ENCODE results near the gene ESYT2.

Gene ESYT2

DNA sequence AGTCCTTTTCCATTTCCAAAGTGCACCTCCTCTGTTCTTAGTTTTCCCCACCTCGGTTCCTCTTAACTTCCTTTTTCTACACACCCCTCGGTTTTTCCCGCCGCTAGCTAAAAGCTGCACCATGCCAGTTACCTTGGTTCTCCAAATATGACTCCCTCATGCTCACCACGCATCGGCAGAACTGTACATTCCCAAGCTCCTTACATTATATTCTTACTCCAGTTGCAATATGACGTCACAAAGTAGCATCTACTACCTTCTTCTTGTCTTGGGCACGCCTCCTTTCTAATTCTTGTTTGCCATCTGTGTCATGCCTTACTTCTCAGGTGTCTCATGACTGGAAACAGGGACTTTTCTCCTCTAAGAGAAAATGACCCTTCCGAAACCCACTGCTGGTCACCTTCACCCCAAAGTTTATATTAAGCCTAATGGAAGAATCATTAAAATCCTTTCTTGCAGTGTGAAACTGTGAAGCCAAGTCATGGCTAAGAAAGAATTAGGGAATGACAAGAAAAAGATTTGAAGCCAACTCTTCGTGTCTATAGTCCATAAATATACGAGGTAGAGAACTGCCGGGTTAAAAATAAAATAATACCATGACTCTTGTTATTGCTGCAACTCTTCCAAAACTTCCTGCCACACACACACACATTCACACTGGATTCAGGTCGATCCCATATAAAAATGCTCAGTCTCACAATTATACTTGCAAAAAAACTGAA, 1.7 kb downstream of the ESYT2 start:
- DNase-seq (ENCODE audit: low read depth in 2 of 2, low spot score in 1 of 2): no peak

- no peak for DNase-seq (ENCODE audit: low read depth in 2 of 2, low spot score in 1 of 2)
These were observed 3.5 kb downstream of the ESYT2 start for GRCh38 chr7:158825628-158826289.

DNA sequence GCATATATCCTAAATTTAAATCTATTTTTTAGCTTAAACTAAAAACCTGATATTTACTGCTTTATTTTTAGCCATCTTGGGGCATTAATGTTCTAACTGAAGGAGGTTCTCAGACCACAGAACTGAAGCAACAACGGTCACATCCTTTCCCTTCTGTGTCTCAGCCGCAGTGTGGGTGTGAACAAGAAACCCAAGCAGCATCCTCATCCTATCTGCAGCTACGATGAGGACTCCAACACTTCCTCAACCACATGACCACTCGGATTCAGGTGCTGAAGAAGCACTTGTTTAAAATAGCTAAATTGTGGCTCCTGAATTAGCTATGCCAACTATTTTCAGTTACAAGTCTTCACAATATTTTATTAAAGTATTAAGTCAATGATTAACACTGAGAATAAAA, 5.3 kb downstream of the ESYT2 start:
- DNase-seq (ENCODE audit: low read depth in 2 of 2, low spot score in 1 of 2): peak in 1 of 2 donors; percentile 49

DNA sequence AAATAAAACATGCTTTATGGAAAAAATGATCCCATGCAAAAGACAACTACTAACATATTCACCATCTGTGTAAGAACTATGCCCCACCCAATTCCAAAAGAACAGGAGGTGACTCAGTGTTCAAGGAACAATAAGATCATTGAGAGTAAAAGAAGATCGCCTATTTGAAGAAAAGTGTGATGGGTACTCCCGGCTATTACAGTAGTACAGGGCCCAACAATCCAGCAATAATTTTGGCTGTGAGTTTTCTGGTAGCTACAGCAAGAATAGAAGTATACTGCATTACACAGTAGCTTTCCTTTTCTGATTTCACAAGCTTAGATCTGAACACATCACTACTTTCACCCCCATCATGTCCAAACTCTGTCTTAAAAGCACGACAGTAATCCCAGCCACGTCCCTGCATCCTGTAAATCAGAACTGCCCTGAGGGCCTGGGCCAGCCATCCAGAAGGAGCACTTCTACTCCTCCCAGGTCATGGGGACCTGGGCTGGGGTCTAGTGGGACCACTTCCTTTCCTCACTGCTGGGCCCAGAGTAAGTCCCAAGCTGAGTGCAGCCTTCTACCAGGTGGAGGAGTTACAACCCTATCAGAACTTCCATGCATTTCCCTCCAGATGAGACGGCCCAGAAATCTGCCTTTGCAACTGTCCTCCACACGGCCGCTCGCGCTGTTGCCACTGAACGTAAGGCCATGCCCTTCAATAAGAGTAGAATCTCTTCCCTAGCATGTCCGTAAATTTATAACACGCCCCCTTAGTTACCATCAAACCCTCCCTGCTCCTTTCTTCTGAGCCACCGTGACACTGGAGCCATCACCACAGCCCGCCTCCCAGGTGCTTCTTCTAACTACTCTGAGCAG, 7.9 kb downstream of the ESYT2 start:
- no peak for DNase-seq (ENCODE audit: low read depth in 2 of 2, low spot score in 1 of 2)

DNA sequence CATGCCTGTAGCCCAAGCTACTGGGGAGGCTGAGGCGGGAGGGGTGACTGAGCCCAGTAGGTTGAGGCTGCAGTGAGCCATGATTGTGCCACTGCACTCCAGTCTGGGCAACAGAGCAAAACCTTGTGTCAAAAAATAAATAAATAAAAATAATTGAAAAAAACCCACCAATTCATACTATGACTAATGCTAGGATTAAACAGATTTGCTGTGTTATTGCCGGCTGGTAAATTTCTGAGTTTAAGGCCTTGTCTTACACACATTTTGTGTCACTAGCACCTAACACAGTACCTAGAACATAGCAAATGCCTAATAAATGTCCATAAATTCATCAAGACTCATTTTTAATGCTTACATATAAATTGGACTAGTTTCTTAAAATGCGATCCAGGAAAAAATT, 8.7 kb downstream of the ESYT2 start:
- DNase-seq (ENCODE audit: low read depth in 2 of 2, low spot score in 1 of 2): no peak

DNA sequence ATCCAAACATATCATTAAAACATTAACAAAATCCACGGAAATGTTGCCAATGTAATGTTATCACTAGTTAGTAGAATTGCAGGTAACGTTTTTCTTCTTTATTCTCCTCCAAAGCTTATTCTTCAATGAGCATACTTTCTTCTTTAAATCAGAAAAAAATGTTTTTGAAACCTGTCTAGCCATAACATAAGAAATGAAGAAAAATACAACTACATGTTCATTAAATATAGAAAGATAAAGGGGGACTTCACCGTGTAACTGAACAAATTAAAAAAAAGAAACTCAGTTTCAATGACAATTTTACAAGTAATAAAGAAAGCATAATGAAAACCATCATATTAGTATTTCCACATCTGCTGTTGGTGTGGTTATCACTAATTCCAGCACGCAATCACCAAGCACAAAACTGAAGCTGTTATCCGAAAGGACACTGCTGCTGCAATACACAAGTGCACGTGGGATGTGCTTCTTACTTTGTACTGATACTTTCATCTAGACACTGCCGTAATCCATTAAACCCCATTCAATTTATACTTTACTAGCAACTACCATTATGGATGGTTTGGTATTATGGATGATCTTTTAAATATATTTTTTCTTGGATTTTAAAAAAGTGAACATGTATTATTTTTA, 9.6 kb downstream of the ESYT2 start:
- no peak for DNase-seq (ENCODE audit: low read depth in 2 of 2, low spot score in 1 of 2)

DNA sequence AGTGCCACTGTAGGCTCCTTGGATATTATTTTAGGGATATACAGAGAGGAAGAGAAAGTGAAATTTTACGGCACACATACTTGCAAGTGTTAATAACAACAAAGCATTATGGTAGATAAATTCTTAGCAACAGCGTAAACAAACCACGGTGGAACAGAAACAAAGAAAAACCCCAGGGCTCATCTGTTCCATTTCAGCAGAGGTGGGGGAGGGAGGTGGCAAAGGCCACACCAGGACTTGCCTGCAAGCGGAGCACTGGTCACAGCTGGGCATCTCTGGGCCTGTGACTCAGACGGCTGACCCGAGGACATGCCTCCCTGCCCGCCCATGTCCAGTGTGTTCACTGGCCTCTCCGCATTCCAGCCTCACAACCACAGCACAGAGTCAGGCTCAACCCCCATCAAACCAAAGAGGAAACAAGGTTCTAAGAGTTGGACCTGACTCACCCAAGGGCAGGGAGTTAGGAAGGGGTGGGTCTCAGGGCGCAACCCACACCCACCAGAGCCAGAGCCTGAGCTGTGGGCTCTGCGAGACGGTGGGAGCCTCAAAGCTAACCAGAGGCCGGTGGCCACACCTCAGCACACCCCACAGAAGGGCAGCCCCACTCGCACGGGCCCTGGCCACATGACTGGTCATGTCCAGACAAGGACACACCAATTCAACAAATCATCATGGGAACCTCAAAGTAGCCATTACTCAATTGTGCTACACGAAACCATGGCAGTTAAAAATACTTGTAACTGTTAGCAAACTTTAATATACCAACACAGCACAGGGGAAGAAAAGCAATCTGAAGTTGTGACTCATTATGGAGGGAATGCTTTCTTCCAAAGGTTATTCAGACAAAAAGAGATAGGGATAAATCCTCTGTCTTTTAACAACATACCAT, 10.7 kb downstream of the ESYT2 start:
- DNase-seq (ENCODE audit: low read depth in 2 of 2, low spot score in 1 of 2): peak; percentile 42 to 49

- no peak for DNase-seq (ENCODE audit: low read depth in 2 of 2, low spot score in 1 of 2)
These were observed 12.3 kb downstream of the ESYT2 start for GRCh38 chr7:158816995-158817394.

- no peak for DNase-seq (ENCODE audit: low read depth in 2 of 2, low spot score in 1 of 2)
These were observed 13.0 kb downstream of the ESYT2 start for GRCh38 chr7:158816271-158816670.

- DNase-seq (ENCODE audit: low read depth in 2 of 2, low spot score in 1 of 2): no peak
These were observed 13.5 kb downstream of the ESYT2 start for GRCh38 chr7:158815800-158816128.

- no peak for DNase-seq (ENCODE audit: low read depth in 2 of 2, low spot score in 1 of 2)
These were observed 14.1 kb downstream of the ESYT2 start for GRCh38 chr7:158815083-158815799.

DNA sequence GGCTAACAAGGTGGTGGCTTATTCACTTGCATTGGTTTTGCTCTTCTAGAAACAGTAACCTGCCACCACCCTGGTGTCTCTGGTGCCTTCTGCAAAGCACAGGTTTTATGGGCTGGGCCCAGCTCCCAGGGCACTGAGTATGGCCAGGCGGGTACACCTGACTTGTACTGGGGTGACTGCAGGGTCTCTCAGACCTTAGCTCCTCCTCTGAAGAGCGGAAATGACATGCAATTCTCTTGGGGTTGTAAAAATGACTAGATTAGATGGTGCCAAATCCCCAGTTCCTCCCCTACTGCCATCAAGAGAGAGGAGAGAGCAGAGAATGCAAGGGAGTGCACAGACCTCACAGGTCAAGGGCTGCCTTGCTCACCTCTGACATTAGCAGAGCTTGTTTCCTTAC, 14.7 kb downstream of the ESYT2 start:
- no peak for DNase-seq (ENCODE audit: low read depth in 2 of 2, low spot score in 1 of 2)

GRCh38 chr7:158812684-158813083, 16.6 kb downstream of the ESYT2 start:
- DNase-seq (ENCODE audit: low read depth in 2 of 2, low spot score in 1 of 2): no peak

DNA sequence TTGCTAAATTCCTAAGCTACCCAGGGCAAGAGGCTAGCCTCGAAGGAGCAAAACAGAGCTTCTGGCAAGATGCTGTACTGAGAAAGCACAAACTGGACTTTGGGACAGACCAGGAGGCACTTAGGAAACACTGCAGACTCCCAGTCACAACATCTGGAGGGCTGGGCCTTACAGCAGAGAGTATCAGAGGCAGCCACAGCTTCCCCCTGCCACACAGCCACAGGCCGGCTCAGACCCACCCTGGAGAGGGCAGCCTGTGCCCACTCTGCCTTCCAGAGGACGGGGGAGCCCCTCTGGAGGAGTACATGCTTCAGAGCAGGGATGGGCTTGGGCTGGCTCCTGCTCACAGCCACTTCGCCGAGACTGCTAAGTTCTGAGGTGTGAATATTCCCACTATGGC, 17.4 kb downstream of the ESYT2 start:
- DNase-seq (ENCODE audit: low read depth in 2 of 2, low spot score in 1 of 2): no peak

DNA sequence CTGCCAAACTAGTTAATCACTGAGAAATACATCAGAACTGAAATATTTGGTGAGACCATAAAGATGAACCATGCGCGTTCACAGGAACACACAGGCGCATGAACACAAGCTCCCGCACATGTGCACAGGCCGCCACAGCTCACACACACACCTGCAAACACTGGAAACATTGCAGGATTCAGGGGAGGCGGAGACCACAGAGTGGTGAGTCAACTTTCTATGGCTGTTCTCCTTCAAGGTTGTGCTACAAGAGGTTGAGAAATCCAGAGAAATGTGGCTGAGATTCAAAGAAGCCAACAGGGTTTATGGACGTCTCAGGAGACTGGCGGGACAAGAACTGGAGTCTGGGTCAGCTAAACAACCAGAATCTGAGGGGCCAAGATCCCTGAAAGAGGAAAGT, 17.8 kb downstream of the ESYT2 start:
- no peak for DNase-seq (ENCODE audit: low read depth in 2 of 2, low spot score in 1 of 2)

DNA sequence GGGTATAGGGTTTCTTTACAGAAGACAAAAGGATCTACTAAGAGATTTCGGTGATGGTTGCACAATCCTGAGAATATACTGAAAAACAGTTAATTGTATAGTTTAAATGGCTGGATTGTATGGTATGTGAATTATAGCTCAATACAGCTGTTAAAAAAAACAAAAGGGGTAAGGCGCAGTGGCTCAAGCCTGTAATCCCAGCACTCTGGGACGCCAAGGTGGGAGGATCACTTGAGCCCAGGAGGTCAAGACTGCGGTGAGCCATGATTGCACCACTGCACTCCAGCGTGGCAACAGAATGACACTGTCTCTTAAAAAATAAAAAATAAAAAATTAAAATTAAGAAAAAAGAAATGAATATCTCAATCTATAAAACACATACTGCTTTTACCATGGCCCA, 18.5 kb downstream of the ESYT2 start:
- DNase-seq (ENCODE audit: low read depth in 2 of 2, low spot score in 1 of 2): no peak

DNA sequence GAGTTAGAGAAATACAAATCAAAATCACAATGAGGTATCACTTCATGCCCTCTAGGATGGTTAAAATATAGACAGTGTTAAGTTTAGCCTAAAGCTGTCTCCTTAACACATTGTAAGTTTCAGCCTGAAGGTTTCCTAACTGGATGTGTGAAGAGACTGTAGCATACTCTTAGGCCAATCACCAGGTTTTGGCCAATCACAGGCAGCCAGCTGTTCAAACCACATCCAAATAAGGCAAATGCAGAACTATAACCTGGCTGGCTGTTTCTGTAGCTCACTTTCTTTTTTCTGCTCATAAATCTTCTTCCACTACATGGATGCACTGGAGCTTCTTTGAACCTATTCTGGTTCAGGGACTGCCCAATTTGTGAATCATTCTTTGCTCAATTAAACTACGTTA, 19.7 kb downstream of the ESYT2 start:
- DNase-seq (ENCODE audit: low read depth in 2 of 2, low spot score in 1 of 2): no peak

DNA sequence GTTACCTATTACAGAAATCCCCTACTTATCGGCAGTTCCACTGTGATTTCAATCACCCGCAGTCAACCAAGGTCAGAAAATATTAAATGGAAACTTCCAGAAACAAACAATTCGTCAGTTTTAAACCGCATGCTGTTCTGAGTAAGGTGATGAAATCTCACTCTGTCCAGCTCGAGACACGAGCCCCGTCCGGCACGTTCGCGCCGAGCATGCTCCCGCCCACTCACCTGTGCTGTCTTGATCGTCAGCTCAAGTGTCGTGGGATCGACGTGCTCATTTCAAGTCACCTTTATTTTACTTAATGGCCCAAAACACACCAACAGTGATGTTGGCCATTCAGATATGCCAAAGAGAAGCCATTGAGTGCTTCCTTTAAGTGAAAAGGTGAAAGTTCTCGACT, 21.2 kb downstream of the ESYT2 start:
- DNase-seq (ENCODE audit: low read depth in 2 of 2, low spot score in 1 of 2): no peak

GRCh38 chr7:158805937-158806336, 23.4 kb downstream of the ESYT2 start:
- DNase-seq (ENCODE audit: low read depth in 2 of 2, low spot score in 1 of 2): no peak

DNA sequence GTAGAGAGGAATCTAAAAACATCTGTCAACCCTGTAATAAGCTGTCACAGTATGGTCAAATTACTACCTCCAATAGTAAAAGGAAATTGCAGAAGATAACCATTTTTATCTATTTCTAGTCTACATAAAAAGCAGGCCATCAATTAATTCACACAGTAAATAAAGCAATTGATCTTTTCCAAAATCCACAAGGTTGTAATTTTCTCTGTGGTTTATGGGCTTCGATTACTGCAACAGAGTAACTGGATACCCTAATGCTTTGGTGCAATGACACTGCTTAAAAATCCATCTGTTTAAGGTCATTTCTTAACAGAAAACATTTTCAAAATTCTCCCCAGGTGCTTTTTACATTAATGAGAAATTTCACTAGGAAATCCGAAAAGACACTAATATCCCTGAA, 23.9 kb downstream of the ESYT2 start:
- DNase-seq (ENCODE audit: low read depth in 2 of 2, low spot score in 1 of 2): no peak

All from stimulated activated CD8-positive, alpha-beta memory T cell treated with anti-CD3 and anti-CD28 coated beads, Interleukin-4, amount 100 ng/mL, for 4 hours (primary cell).